ENCODE measurements around the gene CYFIP2. TPM values are rescaled to one million over a fixed set of nuclear protein-coding genes. Genes with fewer than 3 reads are reported as not detected.
A peak's percentile ranks its signal among the peaks of the same experiment; 100 is the strongest.

CYFIP2 gene
- total RNA-seq, 6 experiments from 2014 or later = 7.1 to 20.0 (median 9.7) TPM

GRCh38 chr5:157278319-157279037 lies 12.6 kb downstream of the CYFIP2 start:
- DNase-seq = no peak
- no peak for TF ChIP-seq CTCF (IDR thresholded peaks at IDR 0.05)
- H3K36me3 Mint-ChIP-seq (ENCODE audit: low read depth) = no peaks in the 10 kb centered on the region
- no peaks in the 10 kb centered on the region for H3K27me3 Mint-ChIP-seq (ENCODE audit: insufficient read depth)
- H3K4me1 Mint-ChIP-seq (ENCODE audit: low read depth) = peaks cover 22% of the 10 kb centered on the region
- no peaks in the 10 kb centered on the region for H3K9me3 Mint-ChIP-seq
- H3K4me3 Mint-ChIP-seq = no peak overlapping the region
- H3K27ac Mint-ChIP-seq = no peak overlapping the region

GRCh38 chr5:157279605-157280239 lies 13.8 kb downstream of the CYFIP2 start:
- Mint-ChIP-seq H3K27ac (no peak overlapping the region), H3K4me1 (ENCODE audit: low read depth) (peaks cover 22% of the 10 kb centered on the region), H3K9me3 (no peaks in the 10 kb centered on the region), H3K4me3 (no peak overlapping the region), H3K27me3 (ENCODE audit: insufficient read depth) (no peaks in the 10 kb centered on the region), H3K36me3 (ENCODE audit: low read depth) (no peaks in the 10 kb centered on the region)
- no peak for DNase-seq
- no peak for TF ChIP-seq CTCF (IDR thresholded peaks at IDR 0.05)

- peak overlapping the region; percentile 27 for H3K27ac Mint-ChIP-seq
- no peak for TF ChIP-seq CTCF (IDR thresholded peaks at IDR 0.05)
- H3K4me1 Mint-ChIP-seq (ENCODE audit: low read depth) = peaks cover 22% of the 10 kb centered on the region
- H3K4me3 Mint-ChIP-seq = peak overlapping the region; percentile 44
- no peaks in the 10 kb centered on the region for H3K36me3 Mint-ChIP-seq (ENCODE audit: low read depth)
- no peaks in the 10 kb centered on the region for H3K9me3 Mint-ChIP-seq
- H3K27me3 Mint-ChIP-seq (ENCODE audit: insufficient read depth) = peaks cover 2% of the 10 kb centered on the region; the same call in 1 of the 2 replicates
- DNase-seq = peak; percentile 53
Observed at GRCh38 chr5:157280927-157281326, 15.0 kb downstream of the CYFIP2 start.

- Mint-ChIP-seq H3K4me3 (no peak overlapping the region), H3K27ac (no peak overlapping the region), H3K4me1 (ENCODE audit: low read depth) (peaks cover 22% of the 10 kb centered on the region), H3K36me3 (ENCODE audit: low read depth) (no peaks in the 10 kb centered on the region), H3K9me3 (no peaks in the 10 kb centered on the region), H3K27me3 (ENCODE audit: insufficient read depth) (peaks cover 2% of the 10 kb centered on the region; the same call in 1 of the 2 replicates)
- TF ChIP-seq CTCF (IDR thresholded peaks at IDR 0.05) = no peak
- no peak for DNase-seq
Observed at GRCh38 chr5:157282150-157282549, 16.2 kb downstream of the CYFIP2 start.

GRCh38 chr5:157283434-157283833 lies 17.5 kb downstream of the CYFIP2 start:
- Mint-ChIP-seq H3K4me3 (no peak overlapping the region), H3K27ac (no peak overlapping the region), H3K27me3 (ENCODE audit: insufficient read depth) (peaks cover 2% of the 10 kb centered on the region; the same call in 1 of the 2 replicates), H3K9me3 (no peaks in the 10 kb centered on the region), H3K36me3 (ENCODE audit: low read depth) (no peaks in the 10 kb centered on the region), H3K4me1 (ENCODE audit: low read depth) (peaks cover 22% of the 10 kb centered on the region)
- no peak for DNase-seq
- TF ChIP-seq CTCF (IDR thresholded peaks at IDR 0.05) = no peak

Data from HFFc6 (cell line).